IPS DF 6.9 (cell line): ENCODE results near the gene CTR9.
"Not testable (repeated sequence)": the region's sequence is repeated elsewhere in the genome, so short reads cannot be mapped to it uniquely, and the experiment has no call there.

Experiments
- DNase-seq: peaks from one replicate; pipeline ENCODE4 v3.0.0-alpha.2; 2013; ENCODE audit warnings: low read depth, low spot score
- H3K27ac ChIP-seq: one replicate; pipeline ENCODE4 v1.5.1; 2013; ENCODE audit warnings: low read length, control low read depth
- H3K27me3 ChIP-seq: 2 replicates; pipeline ENCODE4 v1.6.1; 2013; ENCODE audit warnings: mild to moderate bottlenecking, low read length; ENCODE audit not compliant: control insufficient read depth, insufficient read depth
- H3K36me3 ChIP-seq: 2 replicates; pipeline ENCODE4 v1.6.1; 2013; ENCODE audit warnings: low read length; ENCODE audit not compliant: control insufficient read depth, insufficient read depth
- H3K4me1 ChIP-seq: 2 replicates; pipeline ENCODE4 v1.6.1; 2013; ENCODE audit warnings: low read length; ENCODE audit not compliant: control insufficient read depth, insufficient read depth
- H3K4me3 ChIP-seq: 2 replicates; pipeline ENCODE4 v1.5.1; 2013; ENCODE audit warnings: mild to moderate bottlenecking, low read length
- H3K9me3 ChIP-seq: 2 replicates; pipeline ENCODE4 v1.6.1; 2013; ENCODE audit warnings: low read length, inconsistent platforms; ENCODE audit not compliant: control insufficient read depth, insufficient read depth
- WGBS: extraction: QIAGEN DNeasy Blood & Tissue Kit; methylation state at CpG from one replicate; pipeline ENCODE4 v1.1.7; 2013; ENCODE audit warnings: mixed read lengths, missing lambda C conversion rate; ENCODE audit not compliant: insufficient read length, insufficient coverage; 5-methylcytosine and 5-hydroxymethylcytosine counted together

Gene CTR9

DNA sequence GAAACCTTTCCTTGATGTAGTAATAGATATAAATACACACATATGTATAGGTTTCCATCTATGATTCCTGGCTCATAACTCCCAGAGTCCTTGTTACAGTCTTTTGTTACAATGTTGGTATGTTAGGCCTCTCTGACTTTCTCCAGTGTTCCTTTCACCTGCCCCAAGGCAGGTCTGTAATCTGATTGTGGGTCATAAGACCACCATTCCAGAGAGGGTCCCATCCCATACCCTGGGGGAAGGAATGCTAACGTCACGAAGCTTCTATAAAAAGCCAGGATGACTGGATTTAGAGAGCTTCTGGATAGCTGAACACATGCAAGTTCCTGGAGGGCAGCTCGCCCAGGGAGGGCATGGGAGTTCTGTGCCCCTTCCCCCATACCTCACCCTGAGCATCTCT lies 71.4 kb downstream of the CTR9 start:
- not testable (repeated sequence) for H3K4me1 ChIP-seq, H3K27me3 ChIP-seq, DNase-seq, H3K27ac ChIP-seq, H3K4me3 ChIP-seq, H3K36me3 ChIP-seq, H3K9me3 ChIP-seq
- whole genome bisulfite sequencing, result no CpG with 5 or more reads among the region's 3 CpGs

DNA sequence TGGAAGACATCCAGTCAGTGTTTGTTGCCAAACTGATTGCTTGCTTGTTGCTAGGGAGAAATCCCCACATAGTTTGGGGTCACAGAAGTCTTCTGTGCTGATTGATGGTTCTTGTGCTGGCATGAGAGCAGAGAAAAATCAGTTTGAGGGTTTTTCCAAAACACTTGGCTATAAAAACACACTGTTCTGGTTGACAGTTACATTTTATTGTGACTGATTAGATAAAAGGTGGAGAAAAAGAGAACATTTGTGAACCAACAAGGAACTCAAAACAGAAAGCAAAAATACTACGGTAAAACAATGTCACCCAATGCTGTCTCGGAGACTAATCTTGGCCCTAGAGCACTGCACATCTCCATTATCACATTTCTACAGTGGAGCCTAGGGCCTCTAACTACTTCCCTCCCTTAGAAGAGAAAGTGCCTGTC lies 72.1 kb downstream of the CTR9 start:
- WGBS, result no CpG with 5 or more reads among the region's 2 CpGs
- DNase-seq, result no peak
- no peak overlapping the region for H3K27ac ChIP-seq
- no peaks in the 10 kb centered on the region for H3K27me3 ChIP-seq
- no peaks in the 10 kb centered on the region for H3K36me3 ChIP-seq
- H3K4me3 ChIP-seq, result no peak overlapping the region
- H3K4me1 ChIP-seq, result no peaks in the 10 kb centered on the region
- H3K9me3 ChIP-seq, result no peaks in the 10 kb centered on the region

DNA sequence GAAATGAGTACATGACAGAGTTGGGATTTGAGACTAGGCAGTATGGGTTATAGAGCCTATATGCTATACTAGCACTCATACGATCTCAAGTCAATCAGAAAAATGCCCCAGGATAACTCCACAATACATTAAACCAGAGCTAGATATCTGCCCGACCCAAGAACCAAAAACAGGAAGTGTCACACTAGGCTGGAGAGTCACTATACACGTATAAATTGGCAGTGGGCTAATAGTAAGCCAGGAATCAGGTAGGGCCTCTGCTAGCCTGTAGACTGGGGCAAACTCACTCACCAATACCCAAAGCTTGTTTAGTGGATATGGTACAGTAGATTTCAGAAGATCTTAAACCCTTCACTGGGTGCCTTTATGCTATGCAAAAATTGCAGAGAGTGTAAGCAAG lies 73.8 kb downstream of the CTR9 start:
- no peaks in the 10 kb centered on the region for H3K4me1 ChIP-seq
- H3K36me3 ChIP-seq, result no peaks in the 10 kb centered on the region
- no peaks in the 10 kb centered on the region for H3K9me3 ChIP-seq
- H3K27ac ChIP-seq, result no peak overlapping the region
- no peaks in the 10 kb centered on the region for H3K27me3 ChIP-seq
- H3K4me3 ChIP-seq, result no peak overlapping the region
- no CpG with 5 or more reads among the region's 3 CpGs for WGBS
- no peak for DNase-seq

DNA sequence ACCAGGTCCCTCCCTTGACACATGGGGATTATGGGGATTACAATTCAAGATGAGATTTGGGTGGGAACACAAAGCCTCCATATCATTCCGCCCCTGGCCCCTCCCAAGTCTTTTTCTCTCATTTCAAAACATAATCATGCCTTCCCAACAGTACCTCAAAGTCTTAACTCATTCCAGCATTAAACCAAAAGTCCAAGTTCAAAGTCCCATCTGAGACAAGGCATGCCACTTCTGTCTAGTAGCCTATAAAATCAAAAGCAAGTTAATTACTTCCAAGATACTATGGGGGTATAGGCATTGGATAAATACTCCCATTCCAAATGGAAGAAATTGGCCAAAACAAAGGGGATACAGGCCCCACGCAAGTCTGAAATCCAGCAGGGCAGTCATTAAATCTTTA lies 77.4 kb downstream of the CTR9 start:
- no CpG with 5 or more reads among the region's 2 CpGs for WGBS
- H3K36me3 ChIP-seq, result no peaks in the 10 kb centered on the region
- H3K27ac ChIP-seq, result no peak overlapping the region
- DNase-seq, result no peak
- H3K4me3 ChIP-seq, result no peak overlapping the region
- no peaks in the 10 kb centered on the region for H3K27me3 ChIP-seq
- no peaks in the 10 kb centered on the region for H3K4me1 ChIP-seq
- no peaks in the 10 kb centered on the region for H3K9me3 ChIP-seq

DNA sequence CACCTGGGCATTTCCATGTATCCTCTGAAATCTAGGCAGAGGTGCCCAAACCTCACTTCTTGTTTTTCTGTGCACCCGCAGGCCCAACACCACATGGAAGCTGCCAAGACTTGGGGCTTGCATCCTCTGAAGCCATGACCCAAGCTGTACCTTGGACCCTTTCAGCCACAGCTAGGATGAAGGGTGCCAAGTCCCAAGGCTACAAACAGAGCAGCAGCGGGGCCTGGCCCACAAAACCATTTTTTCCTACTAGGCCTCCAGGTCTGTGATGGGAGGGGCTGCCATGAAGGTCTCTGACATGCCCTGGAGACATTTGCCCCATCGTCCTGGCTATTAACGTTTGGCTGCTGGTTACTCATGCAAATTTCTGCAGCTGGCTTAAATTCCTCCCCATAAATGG lies 78.1 kb downstream of the CTR9 start:
- Histone ChIP-seq H3K4me1 (no peaks in the 10 kb centered on the region), H3K4me3 (no peak overlapping the region), H3K27ac (no peak overlapping the region), H3K9me3 (no peaks in the 10 kb centered on the region), H3K27me3 (no peaks in the 10 kb centered on the region), H3K36me3 (no peaks in the 10 kb centered on the region)
- no CpG with 5 or more reads among the region's 4 CpGs for WGBS
- DNase-seq, result no peak
